GM12873 (cell line): ENCODE results near the gene DNAJB2.

Experiments
- TF ChIP-seq, protein P1 (sequence below): IDR thresholded peaks from 2 replicates; pipeline ENCODE4 v1.5.1; 2012; ENCODE audit warnings: low read depth, mild to moderate bottlenecking, moderate library complexity, low read length, control low read depth; ENCODE audit not compliant: insufficient read depth; ENCODE audit errors: missing control alignments

DNAJB2 gene

GRCh38 chr2:219289195-219289536, 10.0 kb downstream of the DNAJB2 start:
- TF ChIP-seq, protein P1, sequence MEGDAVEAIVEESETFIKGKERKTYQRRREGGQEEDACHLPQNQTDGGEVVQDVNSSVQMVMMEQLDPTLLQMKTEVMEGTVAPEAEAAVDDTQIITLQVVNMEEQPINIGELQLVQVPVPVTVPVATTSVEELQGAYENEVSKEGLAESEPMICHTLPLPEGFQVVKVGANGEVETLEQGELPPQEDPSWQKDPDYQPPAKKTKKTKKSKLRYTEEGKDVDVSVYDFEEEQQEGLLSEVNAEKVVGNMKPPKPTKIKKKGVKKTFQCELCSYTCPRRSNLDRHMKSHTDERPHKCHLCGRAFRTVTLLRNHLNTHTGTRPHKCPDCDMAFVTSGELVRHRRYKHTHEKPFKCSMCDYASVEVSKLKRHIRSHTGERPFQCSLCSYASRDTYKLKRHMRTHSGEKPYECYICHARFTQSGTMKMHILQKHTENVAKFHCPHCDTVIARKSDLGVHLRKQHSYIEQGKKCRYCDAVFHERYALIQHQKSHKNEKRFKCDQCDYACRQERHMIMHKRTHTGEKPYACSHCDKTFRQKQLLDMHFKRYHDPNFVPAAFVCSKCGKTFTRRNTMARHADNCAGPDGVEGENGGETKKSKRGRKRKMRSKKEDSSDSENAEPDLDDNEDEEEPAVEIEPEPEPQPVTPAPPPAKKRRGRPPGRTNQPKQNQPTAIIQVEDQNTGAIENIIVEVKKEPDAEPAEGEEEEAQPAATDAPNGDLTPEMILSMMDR = no peak

DNA sequence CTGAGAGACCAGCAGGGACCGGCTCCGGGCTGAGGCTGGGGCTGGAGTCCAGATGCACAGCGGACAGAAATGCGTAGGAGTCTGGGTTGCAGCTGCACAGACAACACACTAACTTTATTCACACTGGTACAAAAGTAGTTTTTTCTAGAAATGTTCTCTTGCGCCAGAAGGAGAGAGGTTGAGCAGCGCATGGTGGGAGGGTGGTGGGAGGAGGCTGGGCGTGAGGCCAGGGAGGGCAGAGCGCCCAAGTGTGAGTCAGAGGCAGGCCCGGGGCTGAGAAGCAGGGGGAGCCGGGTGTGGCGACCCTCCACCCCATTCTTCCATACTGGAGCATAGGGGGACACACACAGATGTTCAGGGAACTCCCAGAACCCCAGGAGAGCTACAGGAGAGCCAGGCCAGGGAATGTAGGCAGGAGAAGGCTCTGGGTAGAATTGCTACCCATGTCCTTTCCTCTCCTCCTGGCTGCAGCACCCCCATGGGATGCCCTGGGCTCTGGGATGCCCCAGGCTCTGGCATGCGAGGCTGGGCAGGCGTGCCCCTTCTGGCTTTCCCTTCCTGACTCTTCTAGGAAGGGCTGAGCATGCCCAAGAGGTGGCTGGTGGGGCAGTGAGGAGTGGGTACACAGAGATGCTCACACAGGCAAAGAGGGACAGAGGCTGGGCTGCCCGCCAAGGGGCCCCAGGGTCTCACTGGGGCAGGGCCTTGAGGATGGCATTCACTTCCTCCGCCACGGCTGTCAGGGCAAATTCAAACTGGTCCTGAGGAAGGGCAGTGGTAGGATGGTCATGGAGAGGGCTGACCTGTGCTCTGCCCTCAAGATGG, 10.6 kb downstream of the DNAJB2 start:
- TF ChIP-seq, protein P1 = no peak

- TF ChIP-seq, protein P1 = no peak
Observed at GRCh38 chr2:219290381-219291171, 11.4 kb downstream of the DNAJB2 start.

- TF ChIP-seq, protein P1 = no peak
Observed at GRCh38 chr2:219291394-219291793, 12.2 kb downstream of the DNAJB2 start.

DNA sequence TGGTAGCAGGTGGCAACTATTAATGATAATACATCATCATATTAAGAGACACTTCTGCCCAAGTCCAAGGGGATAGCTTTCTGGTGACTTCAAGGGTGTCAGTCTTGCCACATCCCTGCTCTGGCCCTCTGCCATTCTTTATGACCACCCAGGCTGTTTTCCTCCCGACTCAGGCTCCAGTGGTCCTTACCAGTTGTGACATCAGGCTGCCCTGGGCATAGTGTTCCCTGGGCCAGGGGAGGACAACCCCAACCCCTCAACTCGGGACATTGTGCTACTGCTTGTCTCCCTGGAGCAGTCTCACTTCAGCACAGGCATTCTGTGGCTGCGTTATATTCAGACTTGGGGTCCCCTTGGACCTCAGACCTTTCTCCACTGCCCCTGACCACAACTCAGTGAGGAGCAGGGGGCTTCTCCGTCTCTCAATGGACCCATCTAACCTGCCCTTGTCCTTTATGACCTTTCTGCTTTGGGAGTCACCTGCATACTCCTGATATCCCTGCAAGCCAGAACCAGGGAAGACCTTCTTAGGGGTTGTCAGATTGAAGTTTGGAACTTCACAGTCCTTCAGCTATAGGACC, 12.8 kb downstream of the DNAJB2 start:
- TF ChIP-seq, protein P1 = no peak

GRCh38 chr2:219292616-219293015, 13.4 kb downstream of the DNAJB2 start:
- TF ChIP-seq, protein P1 = no peak

- TF ChIP-seq, protein P1 = no peak
Observed at GRCh38 chr2:219293736-219294231, 14.6 kb downstream of the DNAJB2 start.
